NCI-H82 treated with DMSO at 0.1 percent for 48 hours (cell line): ENCODE results near the gene FNDC3B.

Experiments used
- DNase-seq: peaks from one replicate; lab custom pipeline; 2025; ENCODE audit not compliant: unreplicated experiment; lab: John Stamatoyannopoulos, UW

FNDC3B gene

DNA sequence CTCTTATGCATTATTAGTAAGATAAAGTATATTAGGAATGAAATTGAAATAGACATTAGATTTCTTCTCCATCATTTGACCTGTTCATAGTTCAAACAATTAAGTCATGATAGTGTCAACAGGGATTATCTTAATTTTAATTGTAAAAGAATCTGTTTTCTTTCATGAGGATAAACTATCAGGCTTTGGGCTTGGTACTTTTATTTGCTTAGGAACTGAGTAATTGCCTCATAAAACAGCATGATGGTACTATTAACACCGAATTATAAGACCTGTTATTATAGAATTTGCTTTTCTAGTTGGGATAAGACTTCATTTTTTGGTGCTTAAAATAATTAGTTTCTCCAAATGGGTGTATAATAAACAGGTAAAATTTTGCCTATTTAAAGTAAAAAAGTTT, 71.8 kb downstream of the FNDC3B start:
- DNase-seq = no peak

DNA sequence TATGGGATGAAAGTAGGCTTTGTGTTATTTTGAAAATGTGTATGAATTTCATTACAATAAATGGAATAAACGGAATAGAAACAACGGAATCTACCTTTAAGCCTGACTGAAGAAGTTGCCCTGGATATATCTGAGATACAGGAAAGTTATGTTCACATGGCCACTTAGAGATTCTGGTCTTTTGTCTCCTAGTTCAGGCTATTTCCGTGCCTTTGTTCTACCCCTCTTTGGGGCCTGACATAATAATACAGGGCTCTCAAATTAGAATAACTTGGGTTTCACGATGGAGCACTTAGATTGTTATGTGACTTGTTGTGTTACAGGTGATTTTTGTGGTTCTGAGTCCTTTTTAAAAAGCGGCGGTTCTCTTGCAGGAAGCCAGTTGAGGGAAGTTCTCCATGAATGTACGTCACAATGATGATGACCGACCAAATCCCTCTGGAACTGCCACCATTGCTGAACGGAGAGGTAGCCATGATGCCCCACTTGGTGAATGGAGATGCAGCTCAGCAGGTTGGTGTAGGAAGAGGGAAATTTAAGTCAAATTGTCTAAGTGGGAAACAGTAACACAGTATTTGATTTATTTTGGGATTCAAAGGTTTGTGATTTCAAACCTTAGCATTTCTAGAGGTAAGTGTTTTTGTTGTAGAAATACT, 72.8 kb downstream of the FNDC3B start:
- no peak for DNase-seq

DNA sequence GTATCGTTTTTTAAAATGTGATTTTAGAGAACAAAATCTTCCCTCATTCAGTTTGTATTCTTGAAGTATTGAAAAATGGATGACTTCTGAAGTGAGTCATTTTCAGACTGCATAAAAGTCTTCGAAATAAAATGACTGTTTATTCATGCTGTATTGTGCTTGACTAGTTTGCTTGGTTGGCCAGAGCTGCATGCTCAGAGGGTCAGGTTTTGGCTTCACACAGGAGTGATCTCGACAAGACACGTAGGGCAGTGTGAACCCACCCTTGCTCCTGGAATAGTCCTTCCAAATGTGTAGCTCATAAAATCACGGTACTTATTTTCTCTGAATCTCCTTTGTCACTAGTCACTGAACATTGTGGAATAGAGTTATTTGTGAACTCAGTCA, 73.3 kb downstream of the FNDC3B start:
- no peak for DNase-seq

DNA sequence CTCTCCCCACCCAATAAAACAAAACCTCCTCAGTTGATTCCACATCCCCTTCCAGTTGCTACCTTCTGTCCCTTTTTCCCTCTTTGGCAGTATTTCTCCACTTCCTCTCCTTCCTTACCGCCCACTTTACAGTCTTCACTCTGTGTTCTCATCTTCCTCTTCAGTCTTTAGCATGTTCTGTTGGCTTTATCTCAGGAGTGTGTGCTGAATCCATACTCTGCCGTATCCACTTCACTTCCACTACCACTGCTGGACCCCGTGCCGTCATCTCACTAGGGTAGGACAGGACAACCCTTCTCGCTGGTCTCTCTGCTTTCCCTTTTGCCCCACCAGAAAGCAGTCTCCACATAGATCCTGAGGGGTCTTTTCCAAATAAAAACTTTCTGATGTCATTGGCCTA, 74.3 kb downstream of the FNDC3B start:
- no peak for DNase-seq

DNA sequence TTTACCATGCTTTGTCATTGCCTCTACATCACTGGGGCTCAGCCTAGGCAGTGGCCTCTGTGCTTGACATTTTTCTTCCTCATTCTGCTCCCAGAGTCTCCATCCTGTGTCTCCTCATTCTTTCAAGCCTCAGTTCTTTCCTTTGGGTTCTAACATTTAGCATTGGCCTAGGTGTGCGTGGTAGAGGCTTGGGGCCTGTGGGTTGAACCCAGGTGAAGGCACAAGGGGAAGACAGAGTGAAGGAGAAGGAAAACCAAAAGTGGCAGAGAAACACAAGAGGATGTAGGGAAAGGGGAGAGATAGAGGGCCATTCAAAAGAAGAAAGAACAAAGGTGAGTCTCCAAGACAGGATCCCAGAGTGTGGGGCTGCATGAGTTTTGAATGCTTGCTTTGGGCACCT, 75.7 kb downstream of the FNDC3B start:
- no peak for DNase-seq

DNA sequence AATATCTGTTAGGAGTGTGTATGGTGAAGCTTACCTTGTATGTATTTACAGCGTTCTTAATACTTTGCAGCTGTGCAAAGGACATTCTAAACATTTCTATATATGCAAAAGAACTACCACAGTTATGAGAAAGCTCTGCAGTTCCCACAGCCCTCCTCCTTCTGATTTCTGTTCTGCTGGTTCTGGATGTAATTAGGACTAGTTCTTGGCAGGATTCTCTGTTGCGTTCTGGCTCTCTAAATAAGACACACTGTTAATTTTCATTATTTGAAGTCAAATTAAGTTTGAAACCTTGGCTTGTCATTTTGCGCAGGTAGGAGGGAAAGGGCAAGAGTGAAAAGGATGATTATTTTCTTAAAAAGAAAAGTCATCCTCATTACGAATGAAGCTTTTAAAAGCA, 76.4 kb downstream of the FNDC3B start:
- no peak for DNase-seq

DNA sequence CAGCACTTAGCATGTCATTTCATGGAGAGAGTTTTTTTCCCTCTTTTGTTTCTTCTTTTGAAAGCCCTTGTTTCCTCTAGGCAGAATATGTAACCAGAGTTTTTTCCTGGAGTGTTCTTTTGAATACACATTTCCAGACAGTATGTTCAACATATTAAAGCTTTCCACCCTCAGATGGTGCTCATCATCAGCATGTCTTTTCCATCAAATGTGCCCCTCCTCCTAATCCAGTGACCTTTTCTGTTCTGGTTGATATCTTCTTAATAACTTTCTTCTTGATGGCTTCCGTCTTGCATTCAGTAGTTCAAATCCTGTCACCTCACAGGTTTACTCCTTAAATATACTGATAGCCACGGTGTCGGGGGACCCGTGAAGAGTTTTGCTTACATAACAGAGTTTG, 78.6 kb downstream of the FNDC3B start:
- no peak for DNase-seq

DNA sequence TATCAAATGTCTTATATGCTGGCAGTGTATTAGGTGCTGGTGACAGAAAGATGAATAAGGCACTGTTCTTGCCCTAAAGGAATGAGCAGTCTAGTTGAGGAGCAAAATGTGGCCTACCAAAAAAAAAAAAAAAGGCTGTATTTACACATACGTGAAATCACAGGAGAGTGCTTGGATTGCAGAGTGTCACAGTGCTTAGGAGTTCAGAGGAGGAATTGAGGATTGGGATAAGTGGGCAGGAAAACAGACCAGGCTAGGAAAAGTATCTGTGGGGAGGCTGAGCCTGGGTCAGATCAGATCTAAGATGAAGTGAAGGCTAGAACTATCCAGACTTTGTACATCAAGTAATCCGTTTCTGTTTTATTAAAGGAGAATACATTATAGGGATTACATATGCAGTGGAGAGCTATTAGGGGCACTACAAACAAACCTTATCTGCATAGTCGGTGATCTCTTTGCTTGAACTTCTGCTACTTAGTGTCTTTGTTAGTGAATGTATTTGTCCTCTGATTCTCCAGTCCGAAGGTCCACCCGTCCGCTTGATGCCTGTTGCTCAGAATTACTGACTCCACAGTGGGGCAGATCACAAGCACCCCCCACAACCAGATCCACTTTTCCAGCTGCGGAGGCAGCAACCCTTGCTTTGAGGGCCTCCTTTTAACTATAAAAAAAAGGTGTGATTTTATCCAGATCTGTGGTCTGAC, 80.0 kb downstream of the FNDC3B start:
- no peak for DNase-seq

DNA sequence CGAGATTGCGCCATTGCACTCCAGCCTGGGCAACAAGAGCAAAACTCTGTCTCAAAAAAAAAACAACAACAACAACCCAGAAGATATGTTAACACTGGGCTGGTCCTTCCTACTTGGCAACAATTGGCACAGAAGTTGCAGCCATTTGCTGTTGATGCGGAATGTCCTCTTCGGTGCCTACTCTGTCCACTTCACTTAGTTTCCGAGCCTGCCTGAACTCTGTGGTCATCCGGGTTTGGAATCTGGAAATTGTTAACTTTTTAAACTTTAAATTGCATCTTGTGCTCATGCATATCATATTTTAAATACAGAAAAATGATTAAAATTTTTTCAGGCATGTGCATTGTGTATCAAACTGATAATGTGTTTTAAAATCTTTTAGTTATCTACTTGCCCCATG, 81.5 kb downstream of the FNDC3B start:
- no peak for DNase-seq

DNA sequence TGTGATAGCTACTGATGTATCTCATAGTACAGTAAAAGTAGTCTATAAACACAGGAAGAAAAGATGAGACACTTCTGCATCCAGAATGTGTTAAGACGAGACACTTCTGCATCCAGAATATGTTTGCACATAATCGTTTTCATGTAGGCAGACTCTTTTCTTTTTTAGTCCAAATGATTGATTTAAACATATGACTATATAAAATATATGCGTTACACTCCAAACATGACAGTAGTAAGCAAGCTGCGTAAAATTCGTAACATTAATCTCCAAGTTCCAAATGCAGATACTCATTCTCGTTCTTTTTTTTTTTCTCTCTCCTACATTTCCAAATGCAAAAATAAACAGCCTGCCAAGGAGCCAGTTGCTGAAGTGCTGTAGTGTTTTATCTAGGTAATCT, 82.6 kb downstream of the FNDC3B start:
- DNase-seq = no peak

DNA sequence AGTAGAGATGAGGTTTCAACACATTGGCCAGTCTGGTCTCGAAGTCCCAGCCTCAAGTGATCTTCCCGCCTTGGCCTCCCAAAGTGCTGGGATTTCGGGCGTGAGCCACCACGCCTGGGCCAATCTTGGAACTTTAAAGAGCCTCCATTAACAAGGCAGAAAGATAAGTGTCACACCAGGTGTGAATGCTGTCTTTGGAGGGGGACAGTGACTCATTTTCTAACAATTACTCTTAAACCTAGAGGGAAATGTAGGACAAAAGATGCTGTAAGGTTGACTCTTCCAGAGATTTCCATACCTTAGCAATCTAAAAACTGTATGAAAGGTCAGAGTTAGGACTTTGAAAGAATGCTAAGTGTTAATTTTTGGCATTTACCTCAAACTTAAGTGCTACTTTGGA, 84.9 kb downstream of the FNDC3B start:
- no peak for DNase-seq

DNA sequence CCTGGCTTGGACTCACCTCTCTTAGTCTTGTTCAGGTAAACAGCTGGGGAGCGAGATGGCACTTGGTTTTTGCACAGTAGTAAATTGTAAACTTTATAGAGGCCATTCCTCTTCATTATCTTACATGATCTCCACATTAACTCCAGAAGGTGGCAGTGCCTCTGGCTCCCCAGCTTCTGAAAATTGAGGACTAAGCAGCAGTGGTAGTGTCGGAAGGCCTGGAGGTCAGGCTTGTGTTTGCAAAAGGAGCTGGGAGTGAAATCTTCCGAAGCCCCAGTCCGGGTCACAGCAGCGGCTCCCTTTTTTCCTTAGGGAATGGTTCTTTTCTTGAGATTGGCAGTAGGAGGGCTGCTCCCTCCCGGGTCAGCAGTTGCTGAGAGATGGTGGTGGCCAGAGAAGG, 85.7 kb downstream of the FNDC3B start:
- no peak for DNase-seq

DNA sequence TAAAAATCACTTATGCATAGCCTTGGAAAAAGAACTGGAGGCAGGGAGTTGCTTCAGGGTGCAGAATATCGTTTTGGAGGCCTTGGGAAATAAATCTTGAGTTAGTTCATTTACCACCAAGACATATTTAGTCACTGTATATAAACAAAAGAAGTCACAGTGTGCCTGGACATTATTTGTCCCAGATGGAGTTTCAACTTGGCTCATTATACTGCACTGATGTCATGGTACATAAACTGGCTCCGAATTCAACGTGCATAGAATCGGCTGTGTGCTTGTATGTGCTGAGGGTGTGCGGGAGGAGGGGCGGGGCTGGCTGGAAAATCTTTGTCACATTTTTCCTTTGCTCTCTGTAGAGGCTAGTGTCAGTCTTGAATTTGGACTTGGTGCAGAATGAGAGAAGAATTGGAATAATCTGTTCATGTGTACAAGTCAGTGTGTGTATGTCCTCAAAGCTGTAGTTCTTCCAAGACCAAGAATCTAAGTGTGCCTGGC, 86.6 kb downstream of the FNDC3B start:
- no peak for DNase-seq

DNA sequence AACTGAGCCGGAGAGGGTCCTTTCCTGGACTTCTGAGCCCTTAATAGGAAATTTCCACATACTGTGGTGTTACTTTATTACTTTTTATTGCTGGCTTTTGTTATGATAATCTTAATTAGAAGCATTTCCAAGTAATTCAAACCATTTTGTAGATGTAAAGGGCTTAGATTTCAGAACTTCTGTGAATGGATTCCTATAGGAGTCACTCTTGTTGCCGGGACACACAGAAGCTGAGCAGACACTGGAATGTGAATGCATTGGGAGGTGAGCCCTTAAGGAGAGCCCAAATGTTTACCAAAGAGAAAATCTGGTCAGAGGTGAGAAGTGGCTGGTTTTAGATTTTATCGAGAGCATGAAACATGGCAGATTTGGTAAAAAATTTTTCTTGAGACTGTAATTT, 87.4 kb downstream of the FNDC3B start:
- DNase-seq = no peak

DNA sequence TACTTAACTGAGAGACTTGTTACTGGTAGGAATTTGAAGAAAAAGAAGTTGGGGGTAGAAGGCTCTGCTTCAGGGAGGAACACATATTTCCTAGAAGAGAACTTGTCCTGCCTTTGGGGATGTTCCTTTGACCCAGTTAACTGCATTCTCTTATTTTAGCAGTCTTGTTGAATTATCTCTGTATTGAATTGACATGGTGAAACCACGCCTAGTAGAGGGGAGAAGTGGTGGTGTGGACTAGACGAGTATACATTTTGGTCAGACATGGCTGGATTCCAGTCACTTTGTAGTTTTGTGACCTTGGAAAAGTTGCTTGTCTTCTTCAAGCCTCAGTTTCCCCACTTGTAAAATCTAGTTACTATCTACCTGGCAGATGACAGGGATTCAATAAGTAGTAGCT, 87.8 kb downstream of the FNDC3B start:
- no peak for DNase-seq

DNA sequence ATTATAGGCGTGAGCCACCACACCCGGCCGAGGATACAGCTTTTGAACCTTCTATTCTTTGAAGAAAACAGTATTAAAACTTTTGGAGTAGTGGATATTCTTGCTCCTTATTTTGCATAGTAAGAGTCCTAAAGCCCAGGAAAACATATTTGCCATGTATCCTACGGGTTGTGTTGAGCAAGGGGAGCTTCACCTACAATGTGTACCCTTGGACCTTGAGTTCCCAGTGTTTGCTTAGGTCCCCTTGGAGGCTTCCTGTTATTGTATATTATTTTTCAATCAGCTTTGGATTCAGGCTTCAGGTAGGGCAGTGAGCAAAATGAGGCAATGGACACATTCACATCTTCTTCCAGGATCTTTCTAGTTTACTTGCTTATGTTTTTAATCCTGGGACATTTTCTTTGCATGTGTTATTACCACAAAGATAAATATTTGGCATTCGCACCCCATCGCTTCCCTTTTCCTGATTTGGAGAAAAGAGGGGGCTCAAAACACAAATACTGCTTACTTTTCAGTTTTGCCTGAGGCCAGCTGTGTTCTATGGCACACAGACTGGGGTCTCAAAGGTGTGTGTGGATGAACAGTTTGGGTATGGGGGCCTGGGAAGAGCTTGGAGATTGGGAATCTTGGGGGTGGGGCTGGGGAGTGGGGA, 88.7 kb downstream of the FNDC3B start:
- no peak for DNase-seq

DNA sequence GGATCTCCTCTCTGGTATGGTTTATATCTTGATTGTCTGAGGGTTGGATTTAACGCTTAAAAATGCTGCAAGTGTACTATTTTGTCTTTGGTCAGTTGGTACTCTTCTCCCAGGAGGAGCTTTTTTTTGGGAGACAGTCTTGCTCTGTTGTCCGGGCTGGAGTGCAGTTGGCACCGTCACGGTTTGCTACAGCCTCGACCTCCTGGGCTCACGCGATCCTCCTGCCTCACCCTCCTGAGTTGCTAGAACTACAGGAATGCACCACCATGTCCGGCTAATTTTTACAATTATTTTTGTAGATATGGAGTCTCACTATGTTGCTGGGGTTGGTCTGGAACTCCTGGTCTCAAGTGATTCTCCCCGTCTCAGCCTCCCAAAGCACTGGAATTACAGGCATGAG, 89.5 kb downstream of the FNDC3B start:
- no peak for DNase-seq

DNA sequence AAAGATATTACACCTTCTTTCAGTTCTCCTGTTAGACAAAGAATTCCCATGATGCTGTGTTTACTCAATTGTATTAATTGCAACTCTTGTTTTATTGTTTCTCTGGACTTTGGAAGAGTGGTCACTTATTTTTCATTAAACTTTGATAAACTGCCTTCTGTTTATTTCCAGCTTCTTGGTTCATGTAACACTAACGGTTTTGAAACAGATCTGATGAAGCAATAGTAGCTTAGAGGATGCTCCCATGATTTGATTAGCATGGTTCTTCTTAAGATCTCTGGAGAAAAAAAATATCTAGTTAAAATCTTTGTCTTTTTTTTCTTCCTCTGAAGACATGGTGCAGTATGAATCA, 90.1 kb downstream of the FNDC3B start:
- no peak for DNase-seq

DNA sequence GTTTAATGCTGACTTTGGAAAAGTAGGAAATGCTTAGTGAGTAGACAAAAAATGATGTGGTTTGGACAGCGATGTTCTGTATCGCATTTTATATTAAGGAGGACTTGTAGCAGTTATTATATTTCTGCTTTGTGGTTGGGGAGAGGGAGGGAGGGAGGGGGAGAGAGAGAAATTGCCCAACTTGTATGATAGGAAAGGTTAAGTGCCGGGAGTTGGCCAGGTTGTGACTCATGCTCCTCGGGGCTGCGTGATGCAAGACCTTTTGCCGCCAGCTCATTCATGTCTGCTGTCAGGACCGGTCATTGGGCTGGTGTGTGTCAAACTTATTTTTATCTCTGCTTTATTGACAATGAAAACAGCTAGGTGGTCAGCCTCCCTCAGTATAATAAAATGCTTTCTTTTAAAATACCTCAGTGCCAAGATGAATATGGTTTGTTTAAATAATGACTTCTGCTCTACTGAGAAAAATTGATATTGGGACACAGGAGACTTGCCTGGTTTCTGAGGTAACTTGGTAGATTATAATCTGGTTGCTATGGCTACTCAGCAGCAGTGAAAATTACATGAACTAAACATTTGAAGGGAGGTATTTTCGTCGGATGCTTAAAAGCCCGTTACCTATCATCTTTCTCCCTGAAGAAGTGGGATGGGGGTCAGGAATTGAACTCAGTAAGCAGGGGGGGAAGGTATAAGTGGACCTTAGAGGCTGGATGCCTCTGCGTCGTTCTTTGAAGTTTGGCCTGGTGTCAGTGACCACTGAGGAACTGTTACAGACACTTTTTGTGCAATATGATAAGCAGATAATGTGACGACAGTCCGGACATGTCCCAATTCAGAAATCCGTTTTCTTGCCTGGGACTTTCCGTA, 90.7 kb downstream of the FNDC3B start:
- DNase-seq = no peak

DNA sequence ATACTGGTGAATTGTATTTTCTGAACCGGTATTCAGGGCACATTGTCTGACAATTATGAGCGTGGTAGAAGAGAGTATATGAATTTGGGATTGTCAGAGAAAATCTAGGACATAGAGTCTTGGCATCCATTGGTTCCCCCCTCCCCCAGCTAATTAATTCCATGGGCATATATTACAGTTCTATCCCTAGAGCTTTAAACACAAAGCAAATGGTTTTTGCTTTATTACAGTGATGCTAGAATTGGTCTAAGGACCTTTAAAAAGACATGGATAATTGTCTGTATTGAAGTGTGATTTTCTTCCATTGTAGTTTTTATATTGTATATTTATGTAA, 91.3 kb downstream of the FNDC3B start:
- DNase-seq = no peak

DNA sequence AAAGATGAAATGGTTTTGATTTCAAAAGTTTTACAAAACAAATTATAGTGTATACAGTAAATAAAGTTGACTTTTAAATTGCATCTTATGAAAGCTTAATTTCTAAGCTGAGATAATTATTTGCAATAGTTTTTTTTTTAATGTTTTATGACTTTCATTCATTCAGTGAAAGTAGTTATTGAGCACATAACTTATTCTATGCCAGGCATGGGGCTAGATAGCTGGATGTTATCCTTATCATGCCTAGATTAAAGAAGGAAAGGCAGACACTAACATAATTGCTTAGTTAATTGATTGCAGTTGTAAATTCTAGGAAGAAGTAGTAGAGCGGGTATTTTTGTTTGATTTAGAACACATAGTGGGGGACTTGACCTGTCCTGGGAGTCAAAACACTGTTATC, 92.4 kb downstream of the FNDC3B start:
- no peak for DNase-seq

DNA sequence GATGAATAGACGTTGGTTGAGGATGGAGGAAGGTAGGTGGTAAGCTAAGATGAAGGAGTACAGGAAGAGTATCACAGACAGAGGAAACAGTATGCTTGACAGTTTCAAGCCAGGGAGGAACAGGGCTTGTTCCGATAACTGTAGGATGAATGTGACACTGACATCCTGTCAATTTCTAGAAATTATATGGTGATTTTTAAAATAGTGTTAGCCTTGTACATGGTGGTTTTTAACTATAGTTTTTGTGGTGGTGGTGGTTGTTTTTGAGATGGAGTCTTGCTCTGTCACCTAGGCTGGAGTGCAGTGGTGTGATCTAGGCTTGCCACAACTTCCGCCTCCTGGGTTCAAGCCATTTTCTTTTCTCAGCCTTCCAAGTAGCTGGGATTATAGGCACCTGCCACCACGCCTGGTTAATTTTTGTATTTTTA, 92.8 kb downstream of the FNDC3B start:
- no peak for DNase-seq
